Measurements from ENCODE around the gene EFHB. TPM values are rescaled to one million over a fixed set of nuclear protein-coding genes. Genes with fewer than 3 reads are reported as not detected.
"Not testable (repeated sequence)": the region's sequence is repeated elsewhere in the genome, so short reads cannot be mapped to it uniquely, and the experiment has no call there.

Gene EFHB
- total RNA-seq, 1 experiment from 2014 or later: 1.9 TPM

DNA sequence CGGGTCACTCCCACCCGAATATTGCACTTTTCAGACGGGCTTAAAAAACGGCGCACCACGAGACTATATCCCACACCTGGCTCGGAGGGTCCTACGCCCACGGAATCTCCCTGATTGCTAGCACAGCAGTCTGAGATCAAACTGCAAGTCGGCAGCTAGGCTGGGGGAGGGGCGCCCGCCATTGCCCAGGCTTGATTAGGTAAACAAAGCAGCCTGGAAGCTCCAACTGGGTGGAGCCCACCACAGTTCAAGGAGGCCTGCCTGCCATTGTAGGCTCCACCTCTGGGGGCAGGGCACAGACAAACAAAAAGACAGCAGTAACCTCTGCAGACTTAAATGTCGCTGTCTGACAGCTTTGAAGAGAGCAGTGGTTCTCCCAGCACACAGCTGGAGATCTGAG lies 78.7 kb downstream of the EFHB start:
- H2BK20ac ChIP-seq (ENCODE audit: low read depth, low read length, poor library complexity, severe bottlenecking); H3K14ac ChIP-seq (ENCODE audit: insufficient read depth, low read length); H4K91ac ChIP-seq (ENCODE audit: insufficient read length, low read depth, low read length); H3K27me3 Mint-ChIP-seq (ENCODE audit: low read depth); H2BK5ac ChIP-seq (ENCODE audit: insufficient read length, low read length); H4K8ac ChIP-seq (replicated peaks; ENCODE audit: insufficient read length, low read depth, low read length); H2AK5ac ChIP-seq (ENCODE audit: insufficient read length, low read length); H3K18ac ChIP-seq (ENCODE audit: insufficient read length, low read depth, low read length); H3K23me2 ChIP-seq (ENCODE audit: insufficient read length, low read depth, low read length, poor library complexity, severe bottlenecking); H3K56ac ChIP-seq (ENCODE audit: insufficient read length, low read depth, low read length); H3K9ac ChIP-seq (ENCODE audit: extremely low read depth, insufficient read length, low read length); H2BK12ac ChIP-seq (ENCODE audit: insufficient read length, low read depth, low read length); H3K23ac ChIP-seq (ENCODE audit: insufficient read length, low read depth, low read length); H3K9me3 ChIP-seq (ENCODE audit: control insufficient read depth, low read depth, low read length); H2AFZ ChIP-seq (ENCODE audit: low read length); H3K27ac ChIP-seq (ENCODE audit: insufficient read length, low read depth, low read length); H3K27me3 ChIP-seq (ENCODE audit: insufficient read depth, low read length); H3K4ac ChIP-seq (ENCODE audit: low read depth, low read length); H4K5ac ChIP-seq (ENCODE audit: insufficient read length, low read depth, low read length); H3T11ph ChIP-seq (ENCODE audit: low read length); H3K4me1 Mint-ChIP-seq; H3K4me2 ChIP-seq (ENCODE audit: insufficient read depth, insufficient read length, low read length); H2BK120ac ChIP-seq (ENCODE audit: low read depth, low read length, poor library complexity, severe bottlenecking); H3K4me1 ChIP-seq (ENCODE audit: insufficient read depth, low read length); H3K79me2 ChIP-seq (ENCODE audit: insufficient read depth, low read length); H4K20me1 ChIP-seq (ENCODE audit: control insufficient read depth, insufficient read depth, insufficient read length); H3K79me1 ChIP-seq (ENCODE audit: insufficient read depth, low read depth, low read length, poor library complexity, severe bottlenecking); H2BK15ac ChIP-seq (ENCODE audit: low read depth, low read length): not testable (repeated sequence)
- Mint-ChIP-seq H3K36me3 (ENCODE audit: insufficient read depth in 1 of 3, low read depth in 3 of 3) (peaks cover 4 to 21% (median 8%) of the 10 kb centered on the region in 3 experiments), H3K9me3 (peaks cover 25 to 30% of the 10 kb centered on the region in 2 experiments), H3K27ac (peak overlapping the region in 2 of 3 experiments; percentile 63 to 86; a peak in 2 of 7 replicates), H3K4me3 (peak overlapping the region in 1 of 2 experiments; percentile 57; a peak in 2 of 5 replicates)
- DNase-seq: peak; percentile 57
- TF ChIP-seq, protein P1, sequence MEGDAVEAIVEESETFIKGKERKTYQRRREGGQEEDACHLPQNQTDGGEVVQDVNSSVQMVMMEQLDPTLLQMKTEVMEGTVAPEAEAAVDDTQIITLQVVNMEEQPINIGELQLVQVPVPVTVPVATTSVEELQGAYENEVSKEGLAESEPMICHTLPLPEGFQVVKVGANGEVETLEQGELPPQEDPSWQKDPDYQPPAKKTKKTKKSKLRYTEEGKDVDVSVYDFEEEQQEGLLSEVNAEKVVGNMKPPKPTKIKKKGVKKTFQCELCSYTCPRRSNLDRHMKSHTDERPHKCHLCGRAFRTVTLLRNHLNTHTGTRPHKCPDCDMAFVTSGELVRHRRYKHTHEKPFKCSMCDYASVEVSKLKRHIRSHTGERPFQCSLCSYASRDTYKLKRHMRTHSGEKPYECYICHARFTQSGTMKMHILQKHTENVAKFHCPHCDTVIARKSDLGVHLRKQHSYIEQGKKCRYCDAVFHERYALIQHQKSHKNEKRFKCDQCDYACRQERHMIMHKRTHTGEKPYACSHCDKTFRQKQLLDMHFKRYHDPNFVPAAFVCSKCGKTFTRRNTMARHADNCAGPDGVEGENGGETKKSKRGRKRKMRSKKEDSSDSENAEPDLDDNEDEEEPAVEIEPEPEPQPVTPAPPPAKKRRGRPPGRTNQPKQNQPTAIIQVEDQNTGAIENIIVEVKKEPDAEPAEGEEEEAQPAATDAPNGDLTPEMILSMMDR (conservative IDR thresholded peaks at IDR 0.05): peak; percentile 40
- WGBS (ENCODE audit: extremely low coverage, insufficient read length, low lambda C conversion rate): no CpG with 5 or more reads among the region's 13 CpGs

GRCh38 chr3:19846609-19847008 lies 87.4 kb downstream of the EFHB start:
- H3K27me3 ChIP-seq (ENCODE audit: insufficient read depth, low read length); H3K27ac Mint-ChIP-seq; H3K23me2 ChIP-seq (ENCODE audit: insufficient read length, low read depth, low read length, poor library complexity, severe bottlenecking); H4K91ac ChIP-seq (ENCODE audit: insufficient read length, low read depth, low read length); H3K56ac ChIP-seq (ENCODE audit: insufficient read length, low read depth, low read length); H3K14ac ChIP-seq (ENCODE audit: insufficient read depth, low read length); H3K4me1 ChIP-seq (ENCODE audit: insufficient read depth, low read length); H3T11ph ChIP-seq (ENCODE audit: low read length); H2BK12ac ChIP-seq (ENCODE audit: insufficient read length, low read depth, low read length); H2AFZ ChIP-seq (ENCODE audit: low read length); H3K79me1 ChIP-seq (ENCODE audit: insufficient read depth, low read depth, low read length, poor library complexity, severe bottlenecking); H2BK120ac ChIP-seq (ENCODE audit: low read depth, low read length, poor library complexity, severe bottlenecking); H3K9me3 ChIP-seq (ENCODE audit: control insufficient read depth, low read depth, low read length); H4K8ac ChIP-seq (replicated peaks; ENCODE audit: insufficient read length, low read depth, low read length); H3K9ac ChIP-seq (ENCODE audit: extremely low read depth, insufficient read length, low read length); DNase-seq; H3K27ac ChIP-seq (ENCODE audit: insufficient read length, low read depth, low read length); H3K4me2 ChIP-seq (ENCODE audit: insufficient read depth, insufficient read length, low read length); H3K27me3 Mint-ChIP-seq (ENCODE audit: low read depth); H3K18ac ChIP-seq (ENCODE audit: insufficient read length, low read depth, low read length); H3K4me3 Mint-ChIP-seq; H2BK20ac ChIP-seq (ENCODE audit: low read depth, low read length, poor library complexity, severe bottlenecking); H2BK5ac ChIP-seq (ENCODE audit: insufficient read length, low read length); H3K23ac ChIP-seq (ENCODE audit: insufficient read length, low read depth, low read length); H3K4me1 Mint-ChIP-seq; H3K79me2 ChIP-seq (ENCODE audit: insufficient read depth, low read length); H4K5ac ChIP-seq (ENCODE audit: insufficient read length, low read depth, low read length); H4K20me1 ChIP-seq (ENCODE audit: control insufficient read depth, insufficient read depth, insufficient read length); H3K4ac ChIP-seq (ENCODE audit: low read depth, low read length); H2AK5ac ChIP-seq (ENCODE audit: insufficient read length, low read length); H2BK15ac ChIP-seq (ENCODE audit: low read depth, low read length): not testable (repeated sequence)
- peaks cover 0 to 21% (median 2%) of the 10 kb centered on the region in 3 experiments; a peak in 4 of 7 replicates for H3K36me3 Mint-ChIP-seq (ENCODE audit: insufficient read depth in 1 of 3, low read depth in 3 of 3)
- WGBS (ENCODE audit: extremely low coverage, insufficient read length, low lambda C conversion rate): no CpG with 5 or more reads among the region's 7 CpGs
- H3K9me3 Mint-ChIP-seq: peaks cover 15 to 20% of the 10 kb centered on the region in 2 experiments
